ENCODE results near the gene WNK1. TPM values are rescaled to one million over a fixed set of nuclear protein-coding genes. Genes with fewer than 3 reads are reported as not detected.

Gene WNK1
- total and polyA plus RNA-seq, 2 donors from 2014 or later: 40.2 to 173 TPM

DNA sequence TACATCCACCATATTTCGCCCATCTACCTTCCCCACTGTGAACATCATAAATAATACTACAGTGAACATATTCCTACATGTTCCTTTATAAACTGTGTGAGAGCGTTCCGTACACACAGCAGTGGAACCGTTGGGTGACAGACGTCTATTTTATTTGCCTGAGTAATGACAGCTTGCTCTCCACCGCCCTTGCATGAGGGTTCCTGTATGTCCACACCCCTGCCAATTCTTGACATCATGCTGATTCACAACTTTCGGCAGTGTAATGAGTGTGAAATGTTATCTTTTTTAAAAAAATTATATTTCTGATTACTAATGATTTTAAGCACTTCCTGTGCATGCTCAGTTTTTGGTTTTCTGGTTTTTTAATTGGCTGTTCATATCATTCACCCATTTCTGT, 201.4 kb downstream of the WNK1 start:
- intact Hi-C loops (cut with DNase I): no loop called here
- Histone ChIP-seq H3K9ac (ENCODE audit: low read length in 3 of 3) (no peak overlapping the region), H3K4me3 (ENCODE audit: low read length in 3 of 3) (no peak overlapping the region), H3K27ac (ENCODE audit: low read depth in 2 of 2, low read length in 2 of 2) (no peak overlapping the region), H3K4me1 (ENCODE audit: control insufficient read depth in 2 of 3, insufficient read depth in 2 of 3, low read depth in 1 of 3, low read length in 3 of 3) (no peaks in the 10 kb centered on the region), H3K27me3 (ENCODE audit: control insufficient read depth, insufficient read depth, low read length) (no peaks in the 10 kb centered on the region), H3K36me3 (ENCODE audit: control insufficient read depth in 2 of 3, insufficient read depth in 3 of 3, low read length in 3 of 3) (no peaks in the 10 kb centered on the region), H3K9me3 (ENCODE audit: control insufficient read depth in 2 of 3, insufficient read depth in 1 of 3, low read length in 3 of 3) (no peaks in the 10 kb centered on the region)
- FAIRE-seq (no peak), DNase-seq (no peak)
- no peak for TF ChIP-seq CTCF (IDR thresholded peaks at IDR 0.05; ENCODE audit: borderline replicate concordance, extremely low read depth, insufficient read depth)

GRCh38 chr12:954741-955140, 202.4 kb downstream of the WNK1 start:
- FAIRE-seq (no peak), DNase-seq (no peak)
- H3K9me3 ChIP-seq (ENCODE audit: control insufficient read depth in 2 of 3, insufficient read depth in 1 of 3, low read length in 3 of 3): no peaks in the 10 kb centered on the region
- H3K9ac ChIP-seq (ENCODE audit: low read length in 3 of 3): no peak overlapping the region
- TF ChIP-seq CTCF (IDR thresholded peaks at IDR 0.05; ENCODE audit: borderline replicate concordance, extremely low read depth, insufficient read depth): no peak
- H3K4me1 ChIP-seq (ENCODE audit: control insufficient read depth in 2 of 3, insufficient read depth in 2 of 3, low read depth in 1 of 3, low read length in 3 of 3): no peaks in the 10 kb centered on the region
- intact Hi-C loops (cut with DNase I): no loop called here
- H3K27me3 ChIP-seq (ENCODE audit: control insufficient read depth, insufficient read depth, low read length): no peaks in the 10 kb centered on the region
- H3K27ac ChIP-seq (ENCODE audit: low read depth in 2 of 2, low read length in 2 of 2): no peak overlapping the region
- H3K4me3 ChIP-seq (ENCODE audit: low read length in 3 of 3): no peak overlapping the region
- H3K36me3 ChIP-seq (ENCODE audit: control insufficient read depth in 2 of 3, insufficient read depth in 3 of 3, low read length in 3 of 3): no peaks in the 10 kb centered on the region

- H3K27me3 ChIP-seq (ENCODE audit: control insufficient read depth, insufficient read depth, low read length): no peaks in the 10 kb centered on the region
- H3K4me1 ChIP-seq (ENCODE audit: control insufficient read depth in 2 of 3, insufficient read depth in 2 of 3, low read depth in 1 of 3, low read length in 3 of 3): no peaks in the 10 kb centered on the region
- H3K27ac ChIP-seq (ENCODE audit: low read depth in 2 of 2, low read length in 2 of 2): no peak overlapping the region
- no peak overlapping the region for H3K4me3 ChIP-seq (ENCODE audit: low read length in 3 of 3)
- FAIRE-seq: no peak
- TF ChIP-seq CTCF (IDR thresholded peaks at IDR 0.05; ENCODE audit: borderline replicate concordance, extremely low read depth, insufficient read depth): no peak
- DNase-seq: no peak
- H3K36me3 ChIP-seq (ENCODE audit: control insufficient read depth in 2 of 3, insufficient read depth in 3 of 3, low read length in 3 of 3): no peaks in the 10 kb centered on the region
- intact Hi-C loops (cut with DNase I): no loop called here
- H3K9ac ChIP-seq (ENCODE audit: low read length in 3 of 3): no peak overlapping the region
- H3K9me3 ChIP-seq (ENCODE audit: control insufficient read depth in 2 of 3, insufficient read depth in 1 of 3, low read length in 3 of 3): no peaks in the 10 kb centered on the region
These were observed 203.6 kb downstream of the WNK1 start for GRCh38 chr12:955939-956338.

GRCh38 chr12:958588-959123, 206.3 kb downstream of the WNK1 start:
- no peak for FAIRE-seq

More at GRCh38 chr12:958588-959123, 206.3 kb downstream of the WNK1 start:
- Histone ChIP-seq H3K4me3 (ENCODE audit: low read length in 3 of 3) (no peak overlapping the region), H3K27me3 (ENCODE audit: control insufficient read depth, insufficient read depth, low read length) (no peaks in the 10 kb centered on the region), H3K9ac (ENCODE audit: low read length in 3 of 3) (no peak overlapping the region), H3K4me1 (ENCODE audit: control insufficient read depth in 2 of 3, insufficient read depth in 2 of 3, low read depth in 1 of 3, low read length in 3 of 3) (no peaks in the 10 kb centered on the region), H3K9me3 (ENCODE audit: control insufficient read depth in 2 of 3, insufficient read depth in 1 of 3, low read length in 3 of 3) (no peaks in the 10 kb centered on the region), H3K27ac (ENCODE audit: low read depth in 2 of 2, low read length in 2 of 2) (no peak overlapping the region), H3K36me3 (ENCODE audit: control insufficient read depth in 2 of 3, insufficient read depth in 3 of 3, low read length in 3 of 3) (no peaks in the 10 kb centered on the region)
- peak in 2 of 5 donors; percentile 12 to 33 for DNase-seq
- intact Hi-C loops (cut with DNase I): no loop called here
- no peak for TF ChIP-seq CTCF (IDR thresholded peaks at IDR 0.05; ENCODE audit: borderline replicate concordance, extremely low read depth, insufficient read depth)
